Progenitor cell of endocrine pancreas (in vitro differentiated cells): ENCODE results near the gene ARL6IP5. TPM values are rescaled to one million over a fixed set of nuclear protein-coding genes. Genes with fewer than 3 reads are reported as not detected.

Source experiments
- DNase-seq: peaks from one replicate; pipeline ENCODE4 v3.0.0; 2021; ENCODE audit warnings: low spot score; ENCODE audit not compliant: unreplicated experiment
- H3K27ac Mint-ChIP-seq: 2 replicates; pipeline ENCODE4 v1.8.0; 2021; ENCODE audit warnings: mild to moderate bottlenecking, moderate library complexity, mixed read lengths
- H3K27me3 Mint-ChIP-seq: 2 replicates; pipeline ENCODE4 v1.8.0; 2021; ENCODE audit warnings: mixed read lengths
- H3K36me3 Mint-ChIP-seq: 2 replicates; pipeline ENCODE4 v1.8.0; 2022; ENCODE audit warnings: mixed read lengths; ENCODE audit not compliant: insufficient read depth
- H3K4me1 Mint-ChIP-seq: 2 replicates; pipeline ENCODE4 v1.8.0; 2021; ENCODE audit warnings: low read depth, mixed read lengths
- H3K4me3 Mint-ChIP-seq: 2 replicates; pipeline ENCODE4 v1.8.0; 2021; ENCODE audit warnings: low read depth, mild to moderate bottlenecking, moderate library complexity, mixed read lengths
- H3K9me3 Mint-ChIP-seq: 2 replicates; pipeline ENCODE4 v1.8.0; 2021; ENCODE audit warnings: low read depth, mixed read lengths
- total RNA-seq: library from RNA; stranded (reverse); gene quantifications from 2 replicates; pipeline ENCODE4 v1.2.1, GENCODE V29; 2021
- TF ChIP-seq, protein P1 (sequence below): fragments of 200-600 bp; sonication (generic); IDR thresholded peaks from one replicate; pipeline ENCODE4 v1.5.0; 2021; ENCODE audit warnings: antibody characterized with exemption, mild to moderate bottlenecking; ENCODE audit not compliant: unreplicated experiment

The ARL6IP5 gene
- total RNA-seq, 1 donor from 2014 or later: 55.4 TPM

DNA sequence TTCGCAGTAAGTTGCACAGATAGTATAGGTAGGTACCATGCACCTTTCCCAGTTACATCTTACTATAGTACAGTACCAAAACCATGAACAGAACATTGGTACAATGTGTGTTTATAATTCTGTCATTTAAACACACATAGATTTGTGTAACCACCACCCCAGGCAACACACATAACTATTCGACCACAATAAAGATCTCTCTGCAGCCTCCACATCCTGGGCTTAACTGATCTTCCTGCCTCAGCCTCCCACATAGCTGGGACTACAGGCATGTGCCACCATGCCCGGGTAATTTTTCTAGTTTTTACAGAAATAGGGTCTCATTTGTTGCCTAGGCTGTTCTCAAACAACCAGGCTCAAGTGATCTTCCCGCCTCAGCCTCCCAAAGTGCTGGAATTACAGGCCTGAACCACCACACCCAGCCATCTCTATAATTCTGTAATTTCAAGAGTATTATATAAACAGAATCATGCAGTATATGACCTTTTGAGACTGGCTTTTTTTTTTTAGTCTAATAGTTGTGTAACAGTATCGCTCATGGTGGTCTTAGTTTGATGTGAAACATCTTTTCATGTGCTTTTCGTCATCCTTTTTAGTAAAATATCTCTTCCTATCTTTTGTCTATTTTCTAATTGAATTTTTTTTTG lies 19.3 kb upstream of the ARL6IP5 start:
- no peak overlapping the region for H3K27ac Mint-ChIP-seq
- peaks cover 2% of the 10 kb centered on the region for H3K4me1 Mint-ChIP-seq
- no peak for DNase-seq
- no peaks in the 10 kb centered on the region for H3K9me3 Mint-ChIP-seq
- TF ChIP-seq, protein P1, sequence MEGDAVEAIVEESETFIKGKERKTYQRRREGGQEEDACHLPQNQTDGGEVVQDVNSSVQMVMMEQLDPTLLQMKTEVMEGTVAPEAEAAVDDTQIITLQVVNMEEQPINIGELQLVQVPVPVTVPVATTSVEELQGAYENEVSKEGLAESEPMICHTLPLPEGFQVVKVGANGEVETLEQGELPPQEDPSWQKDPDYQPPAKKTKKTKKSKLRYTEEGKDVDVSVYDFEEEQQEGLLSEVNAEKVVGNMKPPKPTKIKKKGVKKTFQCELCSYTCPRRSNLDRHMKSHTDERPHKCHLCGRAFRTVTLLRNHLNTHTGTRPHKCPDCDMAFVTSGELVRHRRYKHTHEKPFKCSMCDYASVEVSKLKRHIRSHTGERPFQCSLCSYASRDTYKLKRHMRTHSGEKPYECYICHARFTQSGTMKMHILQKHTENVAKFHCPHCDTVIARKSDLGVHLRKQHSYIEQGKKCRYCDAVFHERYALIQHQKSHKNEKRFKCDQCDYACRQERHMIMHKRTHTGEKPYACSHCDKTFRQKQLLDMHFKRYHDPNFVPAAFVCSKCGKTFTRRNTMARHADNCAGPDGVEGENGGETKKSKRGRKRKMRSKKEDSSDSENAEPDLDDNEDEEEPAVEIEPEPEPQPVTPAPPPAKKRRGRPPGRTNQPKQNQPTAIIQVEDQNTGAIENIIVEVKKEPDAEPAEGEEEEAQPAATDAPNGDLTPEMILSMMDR: no peak
- H3K27me3 Mint-ChIP-seq: no peaks in the 10 kb centered on the region
- peaks cover 12% of the 10 kb centered on the region for H3K36me3 Mint-ChIP-seq
- no peak overlapping the region for H3K4me3 Mint-ChIP-seq

DNA sequence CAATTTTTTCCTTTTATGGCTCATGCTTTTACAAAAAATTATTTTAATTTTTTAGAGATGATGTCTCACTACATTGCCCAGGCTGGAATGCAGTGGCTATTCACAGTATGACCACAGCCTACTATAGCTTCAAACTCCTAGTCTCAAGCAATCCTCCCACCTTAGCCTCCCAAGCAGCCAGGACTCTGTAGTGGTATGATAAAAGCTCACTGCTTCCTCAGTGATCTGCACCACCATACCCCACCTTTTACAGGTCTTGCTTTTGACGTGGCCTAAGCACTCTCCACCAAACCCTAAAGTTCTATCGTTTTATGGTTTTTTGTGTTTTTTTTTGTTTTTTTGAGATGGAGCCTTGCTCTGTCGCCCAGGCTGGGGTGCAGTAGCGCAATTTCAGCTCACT lies 18.6 kb upstream of the ARL6IP5 start:
- Mint-ChIP-seq H3K36me3 (peaks cover 7% of the 10 kb centered on the region), H3K4me3 (no peak overlapping the region), H3K27ac (no peak overlapping the region), H3K4me1 (peaks cover 2% of the 10 kb centered on the region), H3K27me3 (no peaks in the 10 kb centered on the region), H3K9me3 (no peaks in the 10 kb centered on the region)
- TF ChIP-seq, protein P1: no peak
- DNase-seq: no peak

DNA sequence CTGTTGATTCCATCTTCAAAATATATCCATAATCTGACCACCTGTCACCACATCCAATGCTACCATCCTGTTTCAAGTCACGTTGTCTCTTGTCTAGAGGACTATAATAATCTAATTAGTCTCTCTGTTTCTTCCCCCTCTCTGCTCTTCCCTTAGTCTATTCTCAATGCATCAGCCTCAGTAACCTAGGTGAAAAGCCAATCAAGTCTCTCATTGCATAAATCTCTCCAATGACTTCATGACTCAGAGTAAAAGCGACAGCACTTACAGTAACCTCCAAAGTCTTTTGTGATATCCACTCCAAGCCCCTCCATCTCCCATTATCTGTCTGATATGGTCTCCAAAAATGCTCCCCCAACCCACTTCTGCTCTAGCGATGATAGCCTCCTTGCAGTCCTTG lies 11.8 kb upstream of the ARL6IP5 start:
- Mint-ChIP-seq H3K36me3 (peaks cover 17% of the 10 kb centered on the region), H3K4me1 (peaks cover 3% of the 10 kb centered on the region), H3K27me3 (no peaks in the 10 kb centered on the region), H3K9me3 (no peaks in the 10 kb centered on the region), H3K27ac (peak overlapping the region; percentile 35), H3K4me3 (no peak overlapping the region)
- TF ChIP-seq, protein P1: no peak
- no peak for DNase-seq

DNA sequence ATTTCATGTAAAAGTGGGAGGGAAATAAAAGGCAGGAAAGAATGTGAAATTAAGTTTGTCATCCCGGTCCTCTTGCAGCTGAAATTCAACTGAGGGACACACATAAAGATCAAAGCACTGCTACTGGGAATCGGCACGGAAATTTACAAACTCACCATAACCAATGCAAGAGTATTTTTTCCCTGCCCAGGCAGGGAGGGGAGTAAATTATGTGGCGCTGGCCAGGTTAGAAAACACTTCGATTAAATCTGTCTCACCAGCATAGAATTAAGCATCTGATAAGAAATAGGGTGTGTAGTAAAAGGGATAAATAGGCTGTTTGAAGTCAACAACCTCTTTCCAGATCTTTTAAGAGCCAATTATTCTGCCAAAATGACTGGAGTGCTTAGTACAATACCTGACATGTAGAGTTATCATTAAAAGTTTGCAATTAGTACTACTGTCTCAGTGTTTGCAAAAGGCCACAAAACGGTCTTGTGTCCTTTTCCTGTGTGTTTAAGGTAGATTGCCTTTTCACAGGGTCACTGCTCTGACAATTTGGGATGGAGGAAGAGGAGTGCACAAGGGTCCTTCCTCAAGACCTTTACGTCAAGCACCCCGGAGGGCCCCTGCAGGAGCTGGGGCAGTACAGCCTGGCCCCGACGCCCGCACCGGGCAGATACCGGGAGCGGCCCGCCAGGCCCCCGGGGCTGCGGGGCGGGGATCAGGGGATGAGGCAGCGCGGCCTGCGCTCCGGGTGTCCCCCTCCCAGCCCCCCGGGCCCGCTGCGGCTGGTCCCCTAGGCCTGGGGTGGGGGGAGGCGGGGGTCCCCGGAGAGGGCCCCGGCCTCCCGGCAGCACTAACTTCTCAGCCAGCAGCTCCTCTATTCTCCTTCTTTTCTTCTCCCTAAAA lies 5.2 kb upstream of the ARL6IP5 start:
- TF ChIP-seq, protein P1: no peak
- peak overlapping the region; percentile 96 for H3K27ac Mint-ChIP-seq
- peaks cover 5% of the 10 kb centered on the region for H3K36me3 Mint-ChIP-seq
- H3K4me3 Mint-ChIP-seq: peak overlapping the region; percentile 89
- no peaks in the 10 kb centered on the region for H3K9me3 Mint-ChIP-seq
- DNase-seq: peak; percentile 15
- H3K4me1 Mint-ChIP-seq: peaks cover 36% of the 10 kb centered on the region
- H3K27me3 Mint-ChIP-seq: no peaks in the 10 kb centered on the region

DNA sequence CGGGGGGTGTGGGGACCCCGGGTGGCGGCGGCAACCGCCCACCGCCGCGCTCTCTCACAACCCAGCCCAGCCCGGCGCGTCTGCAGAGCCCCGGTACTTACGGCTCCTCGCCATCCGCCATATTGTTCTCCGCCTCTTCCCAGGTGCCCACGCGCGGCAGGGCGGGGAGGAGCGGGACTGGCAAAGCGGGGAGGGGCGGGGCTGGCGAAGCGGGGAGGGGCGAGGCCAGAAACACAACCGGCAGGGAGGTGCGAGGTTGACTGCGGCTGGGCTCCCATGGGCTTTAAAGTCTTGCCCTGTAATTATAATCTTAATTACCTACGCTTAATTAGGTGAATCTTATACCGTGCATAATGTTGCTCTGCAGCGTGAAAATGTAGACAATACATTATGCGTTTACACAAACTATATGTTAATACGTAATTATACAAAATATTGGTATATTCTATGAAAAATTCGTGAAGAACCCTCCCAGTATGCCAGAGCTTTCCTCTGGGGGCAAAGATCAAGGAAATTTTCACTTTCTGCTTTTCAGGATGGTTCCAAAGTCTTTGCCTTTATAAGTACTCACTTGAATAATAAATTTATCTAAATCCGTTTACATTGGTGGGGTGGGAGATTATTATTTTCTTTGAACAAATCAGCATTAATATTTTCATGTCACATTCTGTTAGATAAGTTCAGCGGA lies 4.4 kb upstream of the ARL6IP5 start, which contains the start of gene UBA3:
Gene UBA3 (minus strand): TSS at position 133 of the 688 bp plus-strand sequence. CDS start 12 bp downstream, at position 121.
- Mint-ChIP-seq H3K4me3 (peak within 1 kb of the TSS; percentile 89), H3K27ac (peak within 1 kb of the TSS; percentile 96), H3K36me3 (peaks cover 5% of the 10 kb centered on the region), H3K4me1 (peaks cover 39% of the 10 kb centered on the region), H3K27me3 (no peaks in the 10 kb centered on the region), H3K9me3 (no peaks in the 10 kb centered on the region)
- TF ChIP-seq, protein P1: no peak
- DNase-seq: peak; percentile 74
